K562 (cell line): ENCODE data around the gene SKAP1. TPM values are rescaled to one million over a fixed set of nuclear protein-coding genes. Genes with fewer than 3 reads are reported as not detected.

Experiments used
- ATAC-seq: fragments of 200-7000 bp; cut with Tn5 transposase; 3 replicates; pipeline ENCODE4 v1.9.1; 2020; ENCODE audit warnings: moderate library complexity
- BruUV-seq: library from RNA; stranded (reverse); fragments of 400-500 nt; replicated peaks from 2 replicates; lab custom pipeline; 2021; lab: Mats Ljungman, UMichigan
- CTCF ChIA-PET: fragments of 300-600 bp; formaldehyde crosslinking; extraction: SDS; loops from one replicate; lab custom pipeline; 2021; ENCODE audit warnings: low intra/inter-chr PET ratio; lab: Yijun Ruan, JAX
- POLR2A ChIA-PET: fragments of 300-600, 350-650 bp; sonication (Branson Sonifier 250); formaldehyde crosslinking; extraction: SDS; loops from one replicate; lab custom pipeline; 2021; ENCODE audit warnings: antibody characterized with exemption, inconsistent platforms; lab: Yijun Ruan, JAX
- DNase-seq, 4 experiments: peaks; one replicate each; pipeline versions ENCODE4 v3.0.0 to v3.0.0-alpha.2; 2011 to 2018; ENCODE audit warnings: low spot score in 3 of 4, mixed read lengths in 3 of 4; ENCODE audit errors: extremely low read depth in 1 of 4
- FAIRE-seq: peaks from 2 replicates; lab custom pipeline; 2011; peaks lifted over from hg19 to GRCh38; lab: Jason Lieb, UNC
- H2AFZ ChIP-seq: 2 replicates; pipeline ENCODE4 v1.6.0; 2011; ENCODE audit warnings: low read depth, low read length, control low read depth, inconsistent platforms
- H3K27ac ChIP-seq: fragments of 200-600 bp; 3 replicates; pipeline ENCODE4 v1.8.0; 2011; ENCODE audit warnings: low read depth, mild to moderate bottlenecking, control low read depth, inconsistent platforms, low read length, moderate library complexity, mixed read lengths; ENCODE audit errors: extremely low read depth
- H3K27me3 ChIP-seq, 2 experiments: fragments of 300-600 bp in 1 of 2; 2 replicates in 1 of 2; 3 replicates in 1 of 2; pipeline versions ENCODE4 v1.6.0 to v1.8.0; 2011; ENCODE audit warnings: inconsistent platforms in 2 of 2, low read length in 2 of 2, mild to moderate bottlenecking in 1 of 2, mixed read lengths in 1 of 2, moderate library complexity in 1 of 2; ENCODE audit not compliant: control insufficient read depth in 2 of 2, insufficient read depth in 2 of 2
- H3K36me3 ChIP-seq: fragments of 300-600 bp; 3 replicates; pipeline ENCODE4 v1.8.0; 2011; ENCODE audit warnings: mild to moderate bottlenecking, low read length, inconsistent platforms; ENCODE audit not compliant: control insufficient read depth, insufficient read depth
- H3K4me1 ChIP-seq, 2 experiments: fragments of 200-600 bp in 1 of 2; replicated peaks in 1 of 2; 2 replicates in 1 of 2; 3 replicates in 1 of 2; pipeline versions ENCODE4 v1.5.1 to v1.8.0; 2011; ENCODE audit warnings: inconsistent platforms in 2 of 2, low read length in 2 of 2, mild to moderate bottlenecking in 1 of 2, mixed read lengths in 1 of 2, moderate library complexity in 1 of 2; ENCODE audit not compliant: control insufficient read depth in 2 of 2, insufficient read depth in 2 of 2
- H3K4me2 ChIP-seq: 2 replicates; pipeline ENCODE4 v1.6.1; 2011; ENCODE audit warnings: low read length, control low read depth, inconsistent platforms, mixed read lengths; ENCODE audit not compliant: insufficient read depth
- H3K4me3 ChIP-seq: fragments of 200-600 bp; sonication (generic), shearing (Covaris generic); 2 replicates; pipeline ENCODE4 v1.5.1; 2016; ENCODE audit warnings: control low read depth, inconsistent platforms
- H3K79me2 ChIP-seq: fragments of 200-600 bp; 3 replicates; pipeline ENCODE4 v1.8.0; 2011; ENCODE audit warnings: low read length, inconsistent platforms; ENCODE audit not compliant: control insufficient read depth, insufficient read depth
- H3K9ac ChIP-seq, 2 experiments: 2 replicates each; pipeline versions ENCODE4 v1.6.0 to v1.6.1; 2011; ENCODE audit warnings: low read depth in 2 of 2, low read length in 2 of 2, control low read depth in 1 of 2, inconsistent platforms in 1 of 2, mild to moderate bottlenecking in 1 of 2, mixed read lengths in 1 of 2; ENCODE audit not compliant: insufficient read depth in 1 of 2
- H3K9me1 ChIP-seq: one replicate; pipeline ENCODE4 v1.6.0; 2011; ENCODE audit warnings: inconsistent platforms, mild to moderate bottlenecking, low read length, moderate library complexity; ENCODE audit not compliant: control insufficient read depth, insufficient read depth
- H3K9me3 ChIP-seq: replicated peaks from 2 replicates; pipeline ENCODE4 v1.5.1; 2011; ENCODE audit warnings: low read depth, low read length, inconsistent platforms; ENCODE audit not compliant: control insufficient read depth, insufficient read depth
- H4K20me1 ChIP-seq: replicated peaks from 2 replicates; pipeline ENCODE4 v1.6.1; 2011; ENCODE audit warnings: low read length, inconsistent platforms, mixed read lengths; ENCODE audit not compliant: control insufficient read depth, insufficient read depth
- ATF1 ChIP-seq, 2 experiments: fragments of 450-650 bp in 1 of 2; IDR thresholded peaks; 2 replicates each; pipeline ENCODE4 v1.6.1; 2016; ENCODE audit warnings: missing compliant biosample characterization in 1 of 2, missing genetic modification characterization in 1 of 2
- CEBPG ChIP-seq, 3 experiments: fragments of 200-800 bp in 1 of 3; sonication (Bioruptor generic) in 1 of 3; sonication (generic) in 1 of 3; formaldehyde crosslinking in 1 of 3; IDR thresholded peaks in 2 of 3; conservative IDR thresholded peaks in 1 of 3; 2 replicates each; pipeline versions ENCODE4 v1.6.1 to v1.8.0; 2016 to 2022; ENCODE audit warnings: missing compliant biosample characterization in 2 of 3, missing genetic modification characterization in 2 of 3, mild to moderate bottlenecking in 1 of 3, missing genetic modification reagents in 1 of 3
- ELF2 ChIP-seq: fragments of 250-450 bp; sonication (Bioruptor Pico); IDR thresholded peaks from 2 replicates; pipeline ENCODE4 v1.5.0; 2021; ENCODE audit warnings: mild to moderate bottlenecking
- FOXJ3 ChIP-seq: sonication (generic); formaldehyde crosslinking; IDR thresholded peaks from 2 replicates; pipeline ENCODE4 v1.4.0; 2020; ENCODE audit warnings: mild to moderate bottlenecking, missing genetic modification reagents
- MAZ ChIP-seq, 2 experiments: fragments of 450-650 bp in 1 of 2; sonication (generic) in 1 of 2; formaldehyde crosslinking; IDR thresholded peaks in 1 of 2; conservative IDR thresholded peaks in 1 of 2; 2 replicates each; pipeline versions ENCODE4 v1.4.0 to v1.5.0; 2020; ENCODE audit warnings: mild to moderate bottlenecking in 1 of 2, missing genetic modification reagents in 1 of 2
- MXD1 ChIP-seq: fragments of 250-450 bp; sonication (Bioruptor Pico); IDR thresholded peaks from 2 replicates; pipeline ENCODE4 v1.8.0; 2021; ENCODE audit warnings: borderline replicate concordance, mild to moderate bottlenecking, moderate library complexity; ENCODE audit not compliant: poor library complexity, severe bottlenecking
- POLR2AphosphoS2 ChIP-seq: IDR thresholded peaks from 2 replicates; pipeline ENCODE4 v1.6.1; 2012; ENCODE audit warnings: low read length, improper control_type of control experiment
- ZNF175 ChIP-seq: fragments of 200-800 bp; sonication (Bioruptor generic); IDR thresholded peaks from 2 replicates; pipeline ENCODE4 v1.6.1; 2016; ENCODE audit warnings: low read depth, mild to moderate bottlenecking, missing genetic modification characterization, missing compliant biosample characterization
- WGBS: fragments of 100-300 bp; shearing (Covaris generic); methylation state at CpG from one replicate; pipeline ENCODE4 v1.1.6; 2016; ENCODE audit warnings: low coverage, mixed read lengths; ENCODE audit not compliant: insufficient coverage; ENCODE audit errors: missing lambda C conversion rate; 5-methylcytosine and 5-hydroxymethylcytosine counted together
- in situ Hi-C: fragments of 300-500 bp; cut with MboI; formaldehyde crosslinking; loops from 4 replicates; pipeline ENCODE4 v1.15.0; 2018; ENCODE audit warnings: inconsistent platforms, mixed read lengths
- intact Hi-C: fragments of 100-400 bp; cut with micrococcal nuclease; formaldehyde crosslinking; loops from 2 replicates; pipeline ENCODE4 v1.14.2; 2022
- polyA plus RNA-seq, 8 experiments: library from polyadenylated mRNA; depleted of rRNA in 4 of 8; stranded (reverse) in 5 of 8; unstranded in 3 of 8; fragments of >200 nt; fragmentation: Nextera tagmentation in 2 of 8; fragmentation: Illumina TruSeq in 1 of 8; extraction: Ambion mirVana in 2 of 8; extraction: Trizol in 1 of 8; gene quantifications; 2 replicates each; pipeline versions ENCODE4 v1.2.1 to v1.2.3, GENCODE V29; 2011 to 2014; ENCODE audit warnings: inconsistent platforms in 1 of 8, missing spikeins in 1 of 8
- total RNA-seq, 7 experiments: library from RNA; depleted of rRNA in 6 of 7; stranded (reverse); fragments of >200 nt in 6 of 7; fragmentation: Illumina TruSeq in 2 of 7; extraction: Trizol in 2 of 7; gene quantifications; 2 replicates each; pipeline versions ENCODE4 v1.2.1 to v1.2.3, GENCODE V29; 2011 to 2021; ENCODE audit warnings: low replicate concordance in 1 of 7
- TF ChIP-seq, protein P1 (sequence below): fragments of 200-800 bp; sonication (Bioruptor generic); IDR thresholded peaks from 2 replicates; pipeline ENCODE4 v1.6.1; 2016; ENCODE audit warnings: missing genetic modification characterization, missing compliant biosample characterization

SKAP1 gene
- total and polyA plus RNA-seq, 9 of the 15 experiments (the other 6 are each of a cell fraction or from before 2014, with no cell fraction given): 0.06 to 0.80 (median 0.10) TPM; not detected in 4

DNA sequence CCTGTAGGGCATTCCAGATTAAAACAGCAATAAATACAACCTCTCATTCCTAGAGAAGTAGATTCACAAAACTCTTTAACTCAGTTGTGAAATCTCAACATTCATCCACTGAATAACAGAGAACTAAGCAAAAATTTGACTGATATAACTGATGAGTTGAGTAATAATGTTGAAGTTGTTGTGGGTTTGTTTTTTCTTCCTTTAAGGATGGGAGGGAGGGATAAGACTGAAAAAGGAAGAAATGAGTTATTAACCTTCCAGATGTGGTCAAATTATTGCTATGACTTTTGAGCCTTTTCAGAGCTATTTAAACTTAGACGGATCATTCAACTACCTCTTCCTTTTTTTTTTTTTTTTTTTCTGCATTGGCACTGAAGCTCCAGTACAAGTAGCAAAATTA lies 38.6 kb downstream of the SKAP1 start:
- Histone ChIP-seq H3K79me2 (no peaks in the 10 kb centered on the region), H2AFZ (0 out of 2 replicates have a peak overlapping the region, but pooled peaks have one; percentile 1), H3K4me1 (no peaks in the 10 kb centered on the region), H4K20me1 (no peaks in the 10 kb centered on the region), H3K9ac (no peak overlapping the region), H3K4me2 (no peak overlapping the region), H3K27me3 (no peaks in the 10 kb centered on the region), H3K9me3 (no peaks in the 10 kb centered on the region), H3K4me3 (no peak overlapping the region), H3K9me1 (no peaks in the 10 kb centered on the region), H3K36me3 (no peaks in the 10 kb centered on the region), H3K27ac (no peak overlapping the region)
- no TSS peak for BruUV-seq
- DNase-seq (no peak), FAIRE-seq (no peak), ATAC-seq (no peak)
- 17% methylated on average over 1 of the region's 1 CpG for WGBS
- POLR2A ChIA-PET: no interaction called here
- intact Hi-C loops: no loop called here
- in situ Hi-C loops: no loop called here
- CTCF ChIA-PET: no interaction called here
- TF ChIP-seq CEBPG (CRISPR knock-in tag; IDR thresholded peaks at IDR 0.05): no peak
- 0 out of 4 replicates have a peak, but pooled peaks of 1 of the 2 experiments have one; percentile 21 for TF ChIP-seq CEBPG (tag; conservative IDR thresholded peaks at IDR 0.05 in 1 of 2, IDR thresholded peaks at IDR 0.05 in 1 of 2)
- TF ChIP-seq POLR2AphosphoS2: no peak

DNA sequence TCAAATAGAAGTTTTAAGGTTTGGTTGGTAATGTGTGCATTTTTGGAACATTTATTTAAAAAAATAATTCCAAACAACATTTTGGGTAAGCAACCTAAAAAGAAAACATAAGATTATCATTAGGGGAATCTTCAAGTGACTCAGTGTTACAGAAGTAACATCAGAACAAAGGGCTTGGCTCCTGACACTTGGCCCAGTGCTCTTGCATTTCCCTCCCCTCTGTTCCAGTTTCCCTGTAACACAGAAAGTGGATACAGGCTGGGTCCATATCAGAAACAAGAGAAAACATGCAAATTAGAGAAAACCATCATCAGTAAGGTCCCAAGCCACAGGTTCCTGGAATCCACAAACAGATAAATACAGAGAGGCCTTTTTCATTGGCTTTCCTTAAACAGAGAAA lies 40.1 kb downstream of the SKAP1 start:
- no peaks in the 10 kb centered on the region for H3K36me3 ChIP-seq
- H2AFZ ChIP-seq: no peak overlapping the region
- no peak for TF ChIP-seq MXD1 (CRISPR knock-in tag)
- TF ChIP-seq ATF1 (CRISPR knock-in tag; IDR thresholded peaks at IDR 0.05): no peak
- no peak for TF ChIP-seq ATF1 (tag; IDR thresholded peaks at IDR 0.05)
- no peak for TF ChIP-seq ZNF175 (CRISPR knock-in tag)
- TF ChIP-seq MAZ (CRISPR knock-in tag; conservative IDR thresholded peaks at IDR 0.05 in 1 of 2, IDR thresholded peaks at IDR 0.05 in 1 of 2): no peak
- TF ChIP-seq FOXJ3 (CRISPR knock-in tag): no peak
- TF ChIP-seq ELF2 (CRISPR knock-in tag): no peak
- TF ChIP-seq, protein P1, sequence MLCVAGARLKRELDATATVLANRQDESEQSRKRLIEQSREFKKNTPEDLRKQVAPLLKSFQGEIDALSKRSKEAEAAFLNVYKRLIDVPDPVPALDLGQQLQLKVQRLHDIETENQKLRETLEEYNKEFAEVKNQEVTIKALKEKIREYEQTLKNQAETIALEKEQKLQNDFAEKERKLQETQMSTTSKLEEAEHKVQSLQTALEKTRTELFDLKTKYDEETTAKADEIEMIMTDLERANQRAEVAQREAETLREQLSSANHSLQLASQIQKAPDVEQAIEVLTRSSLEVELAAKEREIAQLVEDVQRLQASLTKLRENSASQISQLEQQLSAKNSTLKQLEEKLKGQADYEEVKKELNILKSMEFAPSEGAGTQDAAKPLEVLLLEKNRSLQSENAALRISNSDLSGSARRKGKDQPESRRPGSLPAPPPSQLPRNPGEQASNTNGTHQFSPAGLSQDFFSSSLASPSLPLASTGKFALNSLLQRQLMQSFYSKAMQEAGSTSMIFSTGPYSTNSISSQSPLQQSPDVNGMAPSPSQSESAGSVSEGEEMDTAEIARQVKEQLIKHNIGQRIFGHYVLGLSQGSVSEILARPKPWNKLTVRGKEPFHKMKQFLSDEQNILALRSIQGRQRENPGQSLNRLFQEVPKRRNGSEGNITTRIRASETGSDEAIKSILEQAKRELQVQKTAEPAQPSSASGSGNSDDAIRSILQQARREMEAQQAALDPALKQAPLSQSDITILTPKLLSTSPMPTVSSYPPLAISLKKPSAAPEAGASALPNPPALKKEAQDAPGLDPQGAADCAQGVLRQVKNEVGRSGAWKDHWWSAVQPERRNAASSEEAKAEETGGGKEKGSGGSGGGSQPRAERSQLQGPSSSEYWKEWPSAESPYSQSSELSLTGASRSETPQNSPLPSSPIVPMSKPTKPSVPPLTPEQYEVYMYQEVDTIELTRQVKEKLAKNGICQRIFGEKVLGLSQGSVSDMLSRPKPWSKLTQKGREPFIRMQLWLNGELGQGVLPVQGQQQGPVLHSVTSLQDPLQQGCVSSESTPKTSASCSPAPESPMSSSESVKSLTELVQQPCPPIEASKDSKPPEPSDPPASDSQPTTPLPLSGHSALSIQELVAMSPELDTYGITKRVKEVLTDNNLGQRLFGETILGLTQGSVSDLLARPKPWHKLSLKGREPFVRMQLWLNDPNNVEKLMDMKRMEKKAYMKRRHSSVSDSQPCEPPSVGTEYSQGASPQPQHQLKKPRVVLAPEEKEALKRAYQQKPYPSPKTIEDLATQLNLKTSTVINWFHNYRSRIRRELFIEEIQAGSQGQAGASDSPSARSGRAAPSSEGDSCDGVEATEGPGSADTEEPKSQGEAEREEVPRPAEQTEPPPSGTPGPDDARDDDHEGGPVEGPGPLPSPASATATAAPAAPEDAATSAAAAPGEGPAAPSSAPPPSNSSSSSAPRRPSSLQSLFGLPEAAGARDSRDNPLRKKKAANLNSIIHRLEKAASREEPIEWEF: no peak
- no TSS peak for BruUV-seq
- H3K27me3 ChIP-seq: no peaks in the 10 kb centered on the region
- DNase-seq: no peak
- ATAC-seq: no peak
- no peak for FAIRE-seq
- POLR2A ChIA-PET: no interaction called here
- H3K79me2 ChIP-seq: no peaks in the 10 kb centered on the region
- no peak overlapping the region for H3K9ac ChIP-seq
- H3K4me2 ChIP-seq: no peak overlapping the region
- H3K9me3 ChIP-seq: no peaks in the 10 kb centered on the region
- intact Hi-C loops: no loop called here
- in situ Hi-C loops: no loop called here
- no peaks in the 10 kb centered on the region for H3K9me1 ChIP-seq
- H3K4me3 ChIP-seq: no peak overlapping the region
- no peaks in the 10 kb centered on the region for H4K20me1 ChIP-seq
- H3K27ac ChIP-seq: no peak overlapping the region
- CTCF ChIA-PET: no interaction called here
- H3K4me1 ChIP-seq: peaks cover 0 to 10% of the 10 kb centered on the region in 2 experiments; a peak in 3 of 5 replicates
